A549 (cell line): Measurements from ENCODE around the gene RAB6D.

Source experiments
- CTCF ChIP-seq: fragments of >200 bp; sonication (Bioruptor Twin); formaldehyde crosslinking; IDR thresholded peaks from 3 replicates; pipeline ENCODE4 v1.5.1; 2016
- EP300 ChIP-seq, 2 experiments: fragments of >200 bp; sonication (Bioruptor Twin); formaldehyde crosslinking; IDR thresholded peaks; 2 replicates in 1 of 2; 3 replicates in 1 of 2; pipeline ENCODE4 v1.6.1; 2016 to 2017
- HDAC2 ChIP-seq: fragments of 200-600 bp; sonication (generic); IDR thresholded peaks from 2 replicates; pipeline ENCODE4 v1.6.1; 2016
- JUN ChIP-seq, 2 experiments: fragments of >200 bp; sonication (Bioruptor Twin); formaldehyde crosslinking; IDR thresholded peaks; 2 replicates in 1 of 2; 3 replicates in 1 of 2; pipeline ENCODE4 v1.6.1; 2016 to 2017
- NR3C1 ChIP-seq: fragments of >200 bp; sonication (Bioruptor Twin); formaldehyde crosslinking; IDR thresholded peaks from 3 replicates; pipeline ENCODE4 v1.6.1; 2017
- POLR2A ChIP-seq: IDR thresholded peaks from 2 replicates; pipeline ENCODE4 v1.6.1; 2012; ENCODE audit warnings: mild to moderate bottlenecking, low read length
- TF ChIP-seq, protein P1 (sequence below): fragments of 200-600 bp; sonication (generic); IDR thresholded peaks from 2 replicates; pipeline ENCODE4 v1.6.1; 2016; ENCODE audit warnings: antibody characterized with exemption, mild to moderate bottlenecking, moderate library complexity

GRCh38 chr2:131322209-131322608 is 41.8 kb downstream of the RAB6D start:
- TF ChIP-seq CTCF (no peak), EP300 (IDR thresholded peaks at IDR 0.05) (no peak), HDAC2 (no peak), JUN (IDR thresholded peaks at IDR 0.05) (no peak), NR3C1 (no peak), POLR2A (no peak)
- TF ChIP-seq, protein P1, sequence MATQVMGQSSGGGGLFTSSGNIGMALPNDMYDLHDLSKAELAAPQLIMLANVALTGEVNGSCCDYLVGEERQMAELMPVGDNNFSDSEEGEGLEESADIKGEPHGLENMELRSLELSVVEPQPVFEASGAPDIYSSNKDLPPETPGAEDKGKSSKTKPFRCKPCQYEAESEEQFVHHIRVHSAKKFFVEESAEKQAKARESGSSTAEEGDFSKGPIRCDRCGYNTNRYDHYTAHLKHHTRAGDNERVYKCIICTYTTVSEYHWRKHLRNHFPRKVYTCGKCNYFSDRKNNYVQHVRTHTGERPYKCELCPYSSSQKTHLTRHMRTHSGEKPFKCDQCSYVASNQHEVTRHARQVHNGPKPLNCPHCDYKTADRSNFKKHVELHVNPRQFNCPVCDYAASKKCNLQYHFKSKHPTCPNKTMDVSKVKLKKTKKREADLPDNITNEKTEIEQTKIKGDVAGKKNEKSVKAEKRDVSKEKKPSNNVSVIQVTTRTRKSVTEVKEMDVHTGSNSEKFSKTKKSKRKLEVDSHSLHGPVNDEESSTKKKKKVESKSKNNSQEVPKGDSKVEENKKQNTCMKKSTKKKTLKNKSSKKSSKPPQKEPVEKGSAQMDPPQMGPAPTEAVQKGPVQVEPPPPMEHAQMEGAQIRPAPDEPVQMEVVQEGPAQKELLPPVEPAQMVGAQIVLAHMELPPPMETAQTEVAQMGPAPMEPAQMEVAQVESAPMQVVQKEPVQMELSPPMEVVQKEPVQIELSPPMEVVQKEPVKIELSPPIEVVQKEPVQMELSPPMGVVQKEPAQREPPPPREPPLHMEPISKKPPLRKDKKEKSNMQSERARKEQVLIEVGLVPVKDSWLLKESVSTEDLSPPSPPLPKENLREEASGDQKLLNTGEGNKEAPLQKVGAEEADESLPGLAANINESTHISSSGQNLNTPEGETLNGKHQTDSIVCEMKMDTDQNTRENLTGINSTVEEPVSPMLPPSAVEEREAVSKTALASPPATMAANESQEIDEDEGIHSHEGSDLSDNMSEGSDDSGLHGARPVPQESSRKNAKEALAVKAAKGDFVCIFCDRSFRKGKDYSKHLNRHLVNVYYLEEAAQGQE = no peak
